PC-3 (cell line): ENCODE results near the gene STK39.

Experiments
- EZH2 ChIP-seq: fragments of 300-600 bp; sonication (generic); IDR thresholded peaks from one replicate; pipeline ENCODE4 v1.6.1; 2017; ENCODE audit warnings: antibody characterized with exemption, mild to moderate bottlenecking, low read length; ENCODE audit not compliant: unreplicated experiment
- EZH2phosphoT487 ChIP-seq: fragments of 300-600 bp; sonication (generic); IDR thresholded peaks from 2 replicates; pipeline ENCODE4 v1.6.1; 2018; ENCODE audit warnings: mild to moderate bottlenecking, antibody characterized with exemption, low read length, borderline replicate concordance
- TF ChIP-seq, protein P1 (sequence below): fragments of 300-600 bp; sonication (generic); conservative IDR thresholded peaks from 2 replicates; pipeline ENCODE4 v1.5.1; 2017; ENCODE audit warnings: antibody characterized with exemption, low read depth, mild to moderate bottlenecking, low read length

DNA sequence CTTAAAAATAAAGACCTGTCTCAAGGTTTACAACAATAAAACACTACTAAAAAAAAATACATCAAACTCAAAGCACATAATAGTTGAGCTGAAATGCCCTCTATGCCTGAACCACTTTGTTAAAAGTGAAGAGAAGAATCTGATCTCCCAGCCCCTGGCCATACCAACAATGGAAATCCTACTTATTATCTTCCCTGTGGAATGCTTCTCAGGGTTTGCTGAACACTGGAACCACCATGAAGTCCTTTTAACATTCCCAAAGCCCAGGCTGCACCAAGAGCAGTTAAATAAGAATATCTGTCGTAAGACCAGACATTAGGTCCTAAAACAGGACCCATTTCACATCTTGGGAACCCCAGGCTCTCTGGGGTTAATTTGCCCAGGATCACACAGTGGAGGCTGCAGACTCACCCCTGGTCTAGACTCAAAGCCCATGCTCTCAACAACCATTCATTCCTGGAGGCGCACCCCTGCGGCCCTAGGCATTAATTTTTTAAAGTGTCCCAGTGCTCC is 285.8 kb downstream of the STK39 start:
- TF ChIP-seq, protein P1, sequence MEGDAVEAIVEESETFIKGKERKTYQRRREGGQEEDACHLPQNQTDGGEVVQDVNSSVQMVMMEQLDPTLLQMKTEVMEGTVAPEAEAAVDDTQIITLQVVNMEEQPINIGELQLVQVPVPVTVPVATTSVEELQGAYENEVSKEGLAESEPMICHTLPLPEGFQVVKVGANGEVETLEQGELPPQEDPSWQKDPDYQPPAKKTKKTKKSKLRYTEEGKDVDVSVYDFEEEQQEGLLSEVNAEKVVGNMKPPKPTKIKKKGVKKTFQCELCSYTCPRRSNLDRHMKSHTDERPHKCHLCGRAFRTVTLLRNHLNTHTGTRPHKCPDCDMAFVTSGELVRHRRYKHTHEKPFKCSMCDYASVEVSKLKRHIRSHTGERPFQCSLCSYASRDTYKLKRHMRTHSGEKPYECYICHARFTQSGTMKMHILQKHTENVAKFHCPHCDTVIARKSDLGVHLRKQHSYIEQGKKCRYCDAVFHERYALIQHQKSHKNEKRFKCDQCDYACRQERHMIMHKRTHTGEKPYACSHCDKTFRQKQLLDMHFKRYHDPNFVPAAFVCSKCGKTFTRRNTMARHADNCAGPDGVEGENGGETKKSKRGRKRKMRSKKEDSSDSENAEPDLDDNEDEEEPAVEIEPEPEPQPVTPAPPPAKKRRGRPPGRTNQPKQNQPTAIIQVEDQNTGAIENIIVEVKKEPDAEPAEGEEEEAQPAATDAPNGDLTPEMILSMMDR: no peak
- TF ChIP-seq EZH2 (no peak), EZH2phosphoT487 (no peak)
